H1 (cell line): ENCODE results near the gene SLC35B4. TPM values are rescaled to one million over a fixed set of nuclear protein-coding genes. Genes with fewer than 3 reads are reported as not detected.

ENCODE experiments used
- CTCF ChIA-PET: fragments of 300-600 bp; sonication (Branson Sonifier 250); formaldehyde crosslinking; loops from one replicate; lab custom pipeline; 2021; ENCODE audit not compliant: partially characterized antibody; lab: Charles Lee
- POLR2A ChIA-PET: fragments of 300-600 bp; sonication (Branson Sonifier 250); formaldehyde crosslinking; loops from one replicate; lab custom pipeline; 2021; ENCODE audit warnings: inconsistent platforms; ENCODE audit not compliant: partially characterized antibody; lab: Charles Lee
- DNase-seq, 2 experiments: peaks; one replicate each; pipeline versions ENCODE4 v3.0.0 to v3.0.0-alpha.2; 2010 to 2022; ENCODE audit warnings: low spot score in 2 of 2, low read depth in 1 of 2, mixed read lengths in 1 of 2
- FAIRE-seq: peaks from 2 replicates; lab custom pipeline; 2011; peaks lifted over from hg19 to GRCh38; lab: Jason Lieb, UNC
- H2AFZ ChIP-seq: 2 replicates; pipeline ENCODE4 v1.8.1; 2012; ENCODE audit warnings: low read length, inconsistent platforms
- H2AK5ac ChIP-seq: 2 replicates; pipeline ENCODE4 v1.6.1; 2013; ENCODE audit warnings: low read depth, low read length
- H2BK120ac ChIP-seq: replicated peaks from 2 replicates; pipeline ENCODE3; 2013; ENCODE audit warnings: low read depth, low read length, inconsistent platforms
- H2BK12ac ChIP-seq: 2 replicates; pipeline ENCODE4 v1.6.1; 2013; ENCODE audit warnings: low read depth, low read length
- H2BK15ac ChIP-seq: 2 replicates; pipeline ENCODE4 v1.6.1; 2013; ENCODE audit warnings: low read length
- H2BK20ac ChIP-seq: 2 replicates; pipeline ENCODE4 v1.6.1; 2013; ENCODE audit warnings: low read length
- H2BK5ac ChIP-seq: 2 replicates; pipeline ENCODE4 v1.6.1; 2013; ENCODE audit warnings: low read depth, low read length
- H3K14ac ChIP-seq: 2 replicates; pipeline ENCODE4 v1.6.1; 2013; ENCODE audit warnings: inconsistent platforms; ENCODE audit not compliant: insufficient read length
- H3K18ac ChIP-seq: 2 replicates; pipeline ENCODE4 v1.6.1; 2013; ENCODE audit warnings: low read length; ENCODE audit errors: extremely low read depth
- H3K23ac ChIP-seq: 2 replicates; pipeline ENCODE4 v1.6.1; 2013; ENCODE audit warnings: inconsistent platforms; ENCODE audit not compliant: insufficient read length
- H3K23me2 ChIP-seq: 2 replicates; pipeline ENCODE4 v1.6.1; 2013; ENCODE audit warnings: low read depth, low read length
- H3K27ac ChIP-seq: 2 replicates; pipeline ENCODE4 v1.6.1; 2011; ENCODE audit warnings: low read depth, low read length, inconsistent platforms
- H3K27me3 ChIP-seq, 4 experiments: replicated peaks in 1 of 4; 1 replicate in 1 of 4; 2 replicates in 3 of 4; pipeline versions ENCODE4 v1.6.1 to v1.8.1; 2011 to 2013; ENCODE audit warnings: low read length in 3 of 4, mild to moderate bottlenecking in 3 of 4, inconsistent platforms in 2 of 4, mixed read lengths in 2 of 4, moderate library complexity in 1 of 4; ENCODE audit not compliant: control insufficient read depth in 3 of 4, insufficient read depth in 3 of 4; ENCODE audit errors: extremely low read depth in 1 of 4
- H3K36me3 ChIP-seq, 4 experiments: 2 replicates each; pipeline versions ENCODE4 v1.6.1 to v1.8.1; 2011 to 2013; ENCODE audit warnings: mild to moderate bottlenecking in 4 of 4, low read length in 3 of 4, moderate library complexity in 2 of 4, control low read depth in 1 of 4, inconsistent platforms in 1 of 4; ENCODE audit not compliant: insufficient read depth in 4 of 4, control insufficient read depth in 2 of 4
- H3K4ac ChIP-seq: replicated peaks from 2 replicates; pipeline ENCODE3; 2013; ENCODE audit warnings: low read length, low read depth, mixed read lengths, inconsistent platforms; ENCODE audit not compliant: insufficient read length
- H3K4me1 ChIP-seq, 4 experiments: replicated peaks in 1 of 4; 1 replicate in 1 of 4; 2 replicates in 3 of 4; pipeline versions ENCODE4 v1.6.1 to v1.8.1; 2011 to 2013; ENCODE audit warnings: low read length in 3 of 4, inconsistent platforms in 2 of 4, mixed read lengths in 1 of 4; ENCODE audit not compliant: insufficient read depth in 4 of 4, control insufficient read depth in 3 of 4
- H3K4me2 ChIP-seq, 2 experiments: 2 replicates each; pipeline versions ENCODE4 v1.6.1 to v1.8.1; 2011 to 2013; ENCODE audit warnings: low read depth in 2 of 2, low read length in 2 of 2, control low read depth in 1 of 2, inconsistent platforms in 1 of 2, mild to moderate bottlenecking in 1 of 2; ENCODE audit not compliant: insufficient read depth in 1 of 2
- H3K4me3 ChIP-seq, 4 experiments: fragments of 200-600, 300-600 bp in 1 of 4; sonication (generic), shearing (Covaris generic), sonication (Bioruptor Twin) in 1 of 4; 2 replicates each; pipeline versions ENCODE4 v1.5.1 to v1.8.1; 2011 to 2016; ENCODE audit warnings: low read length in 4 of 4, low read depth in 3 of 4, control low read depth in 2 of 4, inconsistent platforms in 2 of 4, mild to moderate bottlenecking in 2 of 4, mixed read lengths in 1 of 4, moderate library complexity in 1 of 4; ENCODE audit not compliant: insufficient read depth in 2 of 4; ENCODE audit errors: extremely low read depth in 1 of 4
- H3K56ac ChIP-seq: replicated peaks from 2 replicates; pipeline ENCODE3; 2013; ENCODE audit warnings: low read depth, mild to moderate bottlenecking, mixed read lengths, low read length, inconsistent platforms; ENCODE audit not compliant: insufficient read length
- H3K79me1 ChIP-seq: 2 replicates; pipeline ENCODE4 v1.6.1; 2013; ENCODE audit warnings: low read depth, low read length, control low read depth
- H3K79me2 ChIP-seq, 2 experiments: 2 replicates each; pipeline versions ENCODE4 v1.6.1 to v1.8.1; 2012 to 2013; ENCODE audit warnings: low read length in 2 of 2, mild to moderate bottlenecking in 2 of 2, inconsistent platforms in 1 of 2; ENCODE audit not compliant: insufficient read depth in 2 of 2, control insufficient read depth in 1 of 2
- H3K9ac ChIP-seq, 4 experiments: replicated peaks in 1 of 4; 1 replicate in 1 of 4; 2 replicates in 3 of 4; pipeline versions ENCODE4 v1.6.1 to v1.8.1; 2011 to 2013; ENCODE audit warnings: low read depth in 3 of 4, low read length in 3 of 4, control low read depth in 2 of 4, mild to moderate bottlenecking in 2 of 4, moderate library complexity in 2 of 4, inconsistent platforms in 1 of 4; ENCODE audit errors: extremely low read depth in 1 of 4
- H3K9me3 ChIP-seq, 2 experiments: 2 replicates each; pipeline versions ENCODE4 v1.6.1 to v1.8.1; 2012 to 2013; ENCODE audit warnings: mild to moderate bottlenecking in 2 of 2, moderate library complexity in 2 of 2, control low read depth in 1 of 2, inconsistent platforms in 1 of 2, low read depth in 1 of 2, low read length in 1 of 2, mixed read lengths in 1 of 2; ENCODE audit not compliant: insufficient read depth in 2 of 2
- H4K20me1 ChIP-seq, 2 experiments: replicated peaks in 1 of 2; 2 replicates each; pipeline versions ENCODE3 to v1.8.1; 2011 to 2013; ENCODE audit warnings: inconsistent platforms in 2 of 2, low read length in 2 of 2, mild to moderate bottlenecking in 1 of 2; ENCODE audit not compliant: insufficient read depth in 2 of 2, control insufficient read depth in 1 of 2
- H4K5ac ChIP-seq: 2 replicates; pipeline ENCODE4 v1.6.1; 2013; ENCODE audit warnings: low read length, low read depth, mixed read lengths, inconsistent platforms; ENCODE audit not compliant: insufficient read length
- H4K8ac ChIP-seq: 2 replicates; pipeline ENCODE4 v1.8.0; 2013; ENCODE audit warnings: mild to moderate bottlenecking, moderate library complexity, low read length, inconsistent platforms; ENCODE audit not compliant: insufficient read depth; ENCODE audit errors: extremely low read depth
- H4K91ac ChIP-seq: replicated peaks from 2 replicates; pipeline ENCODE3; 2013; ENCODE audit warnings: low read length, mixed read lengths, inconsistent platforms; ENCODE audit not compliant: insufficient read length
- ATF2 ChIP-seq: IDR thresholded peaks from 2 replicates; pipeline ENCODE4 v1.6.1; 2012; ENCODE audit warnings: low read length, inconsistent platforms
- CHD2 ChIP-seq: IDR thresholded peaks from 2 replicates; pipeline ENCODE4 v1.6.1; 2012; ENCODE audit warnings: low read length, improper control_type of control experiment
- CTBP2 ChIP-seq: IDR thresholded peaks from 2 replicates; pipeline ENCODE4 v1.7.0; 2011; ENCODE audit warnings: borderline replicate concordance, mild to moderate bottlenecking, moderate library complexity, mixed read lengths, low read length; ENCODE audit not compliant: insufficient read depth, insufficient read length
- EP300 ChIP-seq, 2 experiments: IDR thresholded peaks; 1 replicate in 1 of 2; 2 replicates in 1 of 2; pipeline ENCODE4 v1.6.1; 2011 to 2012; ENCODE audit warnings: low read depth in 2 of 2, low read length in 2 of 2, mild to moderate bottlenecking in 2 of 2, borderline replicate concordance in 1 of 2, inconsistent platforms in 1 of 2, moderate library complexity in 1 of 2
- EZH2 ChIP-seq: fragments of 200-600 bp; sonication (generic); IDR thresholded peaks from 2 replicates; pipeline ENCODE4 v1.7.1; 2012; ENCODE audit warnings: low read depth, mild to moderate bottlenecking, moderate library complexity, low read length, inconsistent platforms; ENCODE audit not compliant: severe bottlenecking
- KDM1A ChIP-seq: fragments of 200-600, 300-600 bp; sonication (generic); IDR thresholded peaks from 2 replicates; pipeline ENCODE4 v1.7.1; 2016; ENCODE audit warnings: mild to moderate bottlenecking, low read length, borderline replicate concordance
- SIRT6 ChIP-seq: IDR thresholded peaks from one replicate; pipeline ENCODE4 v1.7.1; 2012; ENCODE audit warnings: low read length, inconsistent platforms
- SIX5 ChIP-seq: IDR thresholded peaks from 2 replicates; pipeline ENCODE4 v1.6.1; 2011; ENCODE audit warnings: mild to moderate bottlenecking, low read depth, low read length
- SP1 ChIP-seq: IDR thresholded peaks from 2 replicates; pipeline ENCODE4 v1.6.1; 2011; ENCODE audit warnings: low read depth, low read length
- TAF7 ChIP-seq: optimal IDR thresholded peaks from 2 replicates; pipeline ENCODE3; 2011; ENCODE audit warnings: low read depth, mild to moderate bottlenecking, inconsistent platforms, low read length, moderate library complexity, borderline replicate concordance
- TEAD4 ChIP-seq: IDR thresholded peaks from 2 replicates; pipeline ENCODE4 v1.6.1; 2012; ENCODE audit warnings: low read depth, low read length, inconsistent platforms, mixed read lengths
- ZNF274 ChIP-seq: IDR thresholded peaks from 2 replicates; pipeline ENCODE4 v1.7.0; 2012; ENCODE audit warnings: low read length, borderline replicate concordance; ENCODE audit errors: extremely low read depth
- WGBS, 2 experiments: shearing (Covaris generic) in 1 of 2; methylation state at CpG; one replicate each; pipeline versions ENCODE4 v1.1.6 to v1.1.7; 2013 to 2015; ENCODE audit warnings: low lambda C conversion rate in 2 of 2, mixed read lengths in 2 of 2, inconsistent platforms in 1 of 2, low coverage in 1 of 2, missing lambda C conversion rate in 1 of 2; ENCODE audit not compliant: insufficient replicate concordance in 2 of 2, insufficient coverage in 1 of 2, insufficient read length in 1 of 2; ENCODE audit errors: extremely low coverage in 1 of 2, missing lambda C conversion rate in 1 of 2; 5-methylcytosine and 5-hydroxymethylcytosine counted together
- polyA plus RNA-seq, 7 experiments: library from polyadenylated mRNA; depleted of rRNA in 3 of 7; stranded (reverse) in 5 of 7; unstranded in 2 of 7; fragments of >200 nt in 5 of 7; fragments of 200-250 nt in 2 of 7; gene quantifications; 1 replicate in 5 of 7; 2 replicates in 1 of 7; 4 replicates in 1 of 7; pipeline versions ENCODE4 v1.2.1 to v1.2.3, GENCODE V29; 2011 to 2013; ENCODE audit warnings: missing spikeins in 2 of 7, mixed read lengths in 2 of 7
- total RNA-seq: library from RNA; stranded (reverse); fragmentation: NEBNext Ultra II Directional; extraction: Animal tissue kit (Norgen Biotek cat#: 25700); gene quantifications from 2 replicates; pipeline ENCODE4 v1.2.1, GENCODE V29; 2021

Gene SLC35B4
- total and polyA plus RNA-seq, 2 of the 8 experiments (the other 6 are each of a cell fraction or from before 2014, with no cell fraction given) = 28.9 to 34.6 TPM

GRCh38 chr7:134337980-134338379 is 21.2 kb upstream of the SLC35B4 start:
- Histone ChIP-seq H3K23me2 (no peaks in the 10 kb centered on the region), H2BK120ac (no peak overlapping the region), H3K27me3 (no peaks in the 10 kb centered on the region), H4K8ac (no peak overlapping the region), H4K5ac (no peak overlapping the region), H3K27ac (no peak overlapping the region), H3K23ac (no peak overlapping the region), H2BK15ac (no peak overlapping the region), H4K91ac (no peak overlapping the region), H3K56ac (no peak overlapping the region), H3K4me3 (no peak overlapping the region), H2AFZ (no peak overlapping the region), H3K36me3 (no peaks in the 10 kb centered on the region), H3K4me2 (no peak overlapping the region), H3K4me1 (no peaks in the 10 kb centered on the region), H4K20me1 (no peaks in the 10 kb centered on the region), H2AK5ac (no peak overlapping the region), H2BK5ac (no peak overlapping the region), H3K79me1 (no peaks in the 10 kb centered on the region), H3K14ac (no peak overlapping the region), H3K79me2 (no peaks in the 10 kb centered on the region), H3K4ac (no peak overlapping the region), H3K9ac (no peak overlapping the region), H2BK12ac (no peak overlapping the region), H2BK20ac (no peak overlapping the region), H3K18ac (no peak overlapping the region), H3K9me3 (no peaks in the 10 kb centered on the region)
- ChIA-PET CTCF (interaction anchor here (1.2 to 1.8 kb wide), 6 partner anchors 9 to 83 kb away, joined by 3 to 11 read pairs (median 4); no protein-coding TSS in a partner anchor), POLR2A (interaction anchor here (1.1 kb wide), 1 partner anchor 10 kb away, joined by 3 read pairs; no protein-coding TSS in a partner anchor)
- WGBS, 2 experiments = 100% methylated on average over 1 of the region's 1 CpG; no CpG with 5 or more reads in 1 of the 2 experiments
- DNase-seq = no peak
- FAIRE-seq = no peak
- TF ChIP-seq KDM1A = no peak
- no peak for TF ChIP-seq ZNF274
- TF ChIP-seq EP300 (IDR thresholded peaks at IDR 0.05; ENCODE audit: borderline replicate concordance in 1 of 2, low read depth in 2 of 2, low read length in 2 of 2) = no peak
- TF ChIP-seq TEAD4 = no peak
- no peak for TF ChIP-seq TAF7
- TF ChIP-seq SIX5 = no peak
- TF ChIP-seq SP1 = no peak
- TF ChIP-seq SIRT6 = no peak
- no peak for TF ChIP-seq ATF2
- no peak for TF ChIP-seq CHD2
- no peak for TF ChIP-seq EZH2
- TF ChIP-seq CTBP2 = no peak
